ENCODE results near the gene UGT2B10.
"Not testable (repeated sequence)": the region's sequence is repeated elsewhere in the genome, so short reads cannot be mapped to it uniquely, and the experiment has no call there.

UGT2B10 gene

GRCh38 chr4:68815617-68816409 lies at the start of gene UGT2B10:
Gene UGT2B10 (plus strand): TSS chr4:68815994. CDS start chr4:68816020, 26 bp downstream.
- not testable (repeated sequence) for DNase-seq (ENCODE audit: low spot score)

GRCh38 chr4:68771836-68772235 lies 44.0 kb upstream of the UGT2B10 start:
- not testable (repeated sequence) for DNase-seq (ENCODE audit: low spot score)

- DNase-seq (ENCODE audit: low spot score) = no peak
These were observed 42.1 kb upstream of the UGT2B10 start for GRCh38 chr4:68773699-68774098.

- DNase-seq (ENCODE audit: low spot score) = no peak
These were observed 35.6 kb upstream of the UGT2B10 start for GRCh38 chr4:68780232-68780631.

- no peak for DNase-seq (ENCODE audit: low spot score)
These were observed 18.7 kb upstream of the UGT2B10 start for GRCh38 chr4:68797048-68797447.

- DNase-seq (ENCODE audit: low spot score) = no peak
These were observed 18.2 kb upstream of the UGT2B10 start for GRCh38 chr4:68797618-68798017.

GRCh38 chr4:68803013-68803412 lies 12.8 kb upstream of the UGT2B10 start:
- no peak for DNase-seq (ENCODE audit: low spot score)

- no peak for DNase-seq (ENCODE audit: low spot score)
These were observed 7.7 kb upstream of the UGT2B10 start for GRCh38 chr4:68808060-68808459.

GRCh38 chr4:68810919-68811318 lies 4.9 kb upstream of the UGT2B10 start:
- no peak for DNase-seq (ENCODE audit: low spot score)

- DNase-seq (ENCODE audit: low spot score) = not testable (repeated sequence)
These were observed 844 bp downstream of the UGT2B10 start for GRCh38 chr4:68816410-68817265.

- DNase-seq (ENCODE audit: low spot score) = no peak
These were observed 1.6 kb downstream of the UGT2B10 start for GRCh38 chr4:68817386-68817785.

- DNase-seq (ENCODE audit: low spot score) = not testable (repeated sequence)
These were observed 2.3 kb downstream of the UGT2B10 start for GRCh38 chr4:68818030-68818462.

- DNase-seq (ENCODE audit: low spot score) = no peak
These were observed 15.8 kb downstream of the UGT2B10 start for GRCh38 chr4:68831642-68832041.

GRCh38 chr4:68850293-68850692 lies 34.5 kb downstream of the UGT2B10 start:
- no peak for DNase-seq (ENCODE audit: low spot score)

GRCh38 chr4:68855771-68856170 lies 40.0 kb downstream of the UGT2B10 start:
- DNase-seq (ENCODE audit: low spot score) = no peak

GRCh38 chr4:68858039-68858438 lies 42.2 kb downstream of the UGT2B10 start:
- no peak for DNase-seq (ENCODE audit: low spot score)

GRCh38 chr4:68859655-68860054 lies 43.9 kb downstream of the UGT2B10 start:
- DNase-seq (ENCODE audit: low spot score) = no peak

- DNase-seq (ENCODE audit: low spot score) = no peak
These were observed 45.3 kb downstream of the UGT2B10 start for GRCh38 chr4:68861057-68861456.

GRCh38 chr4:68864438-68865187 lies 48.8 kb downstream of the UGT2B10 start:
- no peak for DNase-seq (ENCODE audit: low spot score)

- DNase-seq (ENCODE audit: low spot score) = no peak
These were observed 49.4 kb downstream of the UGT2B10 start for GRCh38 chr4:68865188-68865638.

GRCh38 chr4:68865760-68866159 lies 50.0 kb downstream of the UGT2B10 start:
- no peak for DNase-seq (ENCODE audit: low spot score)

GRCh38 chr4:68869274-68869773 lies 53.5 kb downstream of the UGT2B10 start:
- no peak for DNase-seq (ENCODE audit: low spot score)

Measured in hepatic stellate cell (primary cell).